ENCODE measurements around the gene MCTP2.
A peak's percentile ranks its signal among the peaks of the same experiment; 100 is the strongest.

Gene MCTP2

DNA sequence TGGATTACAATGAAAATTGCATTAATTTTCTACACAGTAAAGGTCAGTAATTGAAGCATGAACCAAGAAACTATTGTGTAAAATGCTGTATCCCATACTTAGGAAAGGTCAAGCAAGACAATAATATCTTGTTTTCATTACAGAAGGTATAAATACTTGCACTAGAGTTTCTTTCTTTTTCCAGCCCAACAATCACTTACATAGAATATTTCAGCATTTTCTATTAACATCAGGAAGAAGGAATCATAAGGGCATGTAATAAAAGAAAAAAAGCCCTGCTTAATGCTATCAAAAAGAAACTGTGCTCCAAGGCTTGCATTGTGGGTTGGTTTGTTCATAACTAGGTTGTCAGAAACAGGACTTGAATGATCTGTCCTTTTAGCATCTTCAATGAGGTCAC is 215.1 kb downstream of the MCTP2 start:
- no peak overlapping the region for H3K27ac ChIP-seq
- TF ChIP-seq, protein P1, sequence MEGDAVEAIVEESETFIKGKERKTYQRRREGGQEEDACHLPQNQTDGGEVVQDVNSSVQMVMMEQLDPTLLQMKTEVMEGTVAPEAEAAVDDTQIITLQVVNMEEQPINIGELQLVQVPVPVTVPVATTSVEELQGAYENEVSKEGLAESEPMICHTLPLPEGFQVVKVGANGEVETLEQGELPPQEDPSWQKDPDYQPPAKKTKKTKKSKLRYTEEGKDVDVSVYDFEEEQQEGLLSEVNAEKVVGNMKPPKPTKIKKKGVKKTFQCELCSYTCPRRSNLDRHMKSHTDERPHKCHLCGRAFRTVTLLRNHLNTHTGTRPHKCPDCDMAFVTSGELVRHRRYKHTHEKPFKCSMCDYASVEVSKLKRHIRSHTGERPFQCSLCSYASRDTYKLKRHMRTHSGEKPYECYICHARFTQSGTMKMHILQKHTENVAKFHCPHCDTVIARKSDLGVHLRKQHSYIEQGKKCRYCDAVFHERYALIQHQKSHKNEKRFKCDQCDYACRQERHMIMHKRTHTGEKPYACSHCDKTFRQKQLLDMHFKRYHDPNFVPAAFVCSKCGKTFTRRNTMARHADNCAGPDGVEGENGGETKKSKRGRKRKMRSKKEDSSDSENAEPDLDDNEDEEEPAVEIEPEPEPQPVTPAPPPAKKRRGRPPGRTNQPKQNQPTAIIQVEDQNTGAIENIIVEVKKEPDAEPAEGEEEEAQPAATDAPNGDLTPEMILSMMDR (IDR thresholded peaks at IDR 0.05), result no peak
- TF ChIP-seq ZFX (IDR thresholded peaks at IDR 0.05; ENCODE audit: borderline replicate concordance), result no peak

DNA sequence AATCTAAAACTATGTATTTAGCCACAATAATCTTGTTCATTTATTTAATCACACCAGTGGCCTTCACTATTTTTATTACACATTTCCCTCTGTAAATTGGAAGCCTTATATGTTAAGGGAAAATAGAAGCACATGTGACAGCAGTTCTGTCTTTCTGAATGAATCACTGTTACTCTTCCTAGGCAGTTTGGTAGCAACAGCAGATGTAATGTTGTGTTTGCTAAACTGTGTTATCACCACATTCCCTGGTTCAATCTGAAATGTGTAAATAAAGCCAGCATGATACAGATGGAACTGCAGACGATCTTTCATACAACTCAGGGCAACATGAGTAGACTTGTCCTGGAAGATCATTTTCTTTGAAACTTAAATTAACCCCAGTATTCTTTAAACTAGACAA is 220.1 kb downstream of the MCTP2 start:
- no peak overlapping the region for H3K27ac ChIP-seq
- TF ChIP-seq, protein P1 (IDR thresholded peaks at IDR 0.05), result no peak
- TF ChIP-seq ZFX (IDR thresholded peaks at IDR 0.05; ENCODE audit: borderline replicate concordance), result no peak

DNA sequence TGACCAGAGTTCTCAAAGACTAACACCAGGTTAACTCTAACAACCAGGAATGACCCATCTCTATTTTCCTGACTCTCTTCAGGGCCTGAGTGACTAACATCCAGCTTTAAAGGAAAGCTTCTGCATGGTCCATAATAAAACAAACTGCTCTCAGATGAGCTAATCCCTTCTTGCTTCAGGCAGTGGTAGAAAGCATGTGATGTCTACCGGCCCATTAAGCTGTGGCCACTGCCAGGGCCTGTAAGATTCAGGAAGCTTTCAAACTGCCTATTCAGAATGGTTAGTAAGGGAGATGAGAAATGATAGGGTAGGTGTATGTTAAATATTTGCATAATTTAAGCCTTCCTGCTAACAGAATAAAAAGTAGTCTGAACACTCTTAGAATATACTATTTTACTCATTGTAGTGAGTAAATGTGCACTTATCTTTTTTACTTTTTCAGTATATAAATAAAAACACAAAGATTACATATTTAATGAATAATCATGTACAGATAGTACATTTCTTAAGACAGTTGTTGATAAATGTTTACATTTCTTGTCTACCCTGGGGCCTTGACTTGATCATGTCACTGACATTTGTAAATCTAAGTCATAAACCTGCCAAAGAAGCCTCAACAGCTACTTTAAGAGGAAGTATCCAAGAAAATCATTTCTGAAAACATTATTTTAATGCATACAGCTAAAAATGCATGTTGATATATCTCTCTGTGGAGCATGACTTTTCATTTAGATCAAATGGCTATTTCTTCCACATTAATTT is 222.0 kb downstream of the MCTP2 start:
- TF ChIP-seq, protein P1 (IDR thresholded peaks at IDR 0.05), result no peak
- H3K27ac ChIP-seq, result peak overlapping the region; percentile 39

DNA sequence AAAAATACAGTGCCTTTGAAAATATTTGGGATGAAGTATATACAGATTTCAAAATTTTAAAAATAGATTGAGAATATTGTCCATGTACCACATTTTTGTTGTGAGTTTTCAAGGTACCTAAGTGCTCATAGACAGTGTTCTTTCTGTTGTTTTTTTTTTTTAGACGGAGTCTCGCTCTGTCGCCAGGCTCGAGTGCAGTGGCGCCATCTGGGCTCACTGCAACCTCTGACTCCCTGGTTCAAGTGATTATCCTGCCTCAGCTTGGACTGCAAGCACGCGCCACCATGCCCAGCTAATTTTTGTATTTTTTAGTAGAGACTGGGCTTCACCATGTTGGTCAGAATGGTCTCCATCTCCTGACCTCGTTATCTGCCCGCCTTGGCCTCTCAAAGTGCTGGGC is 223.9 kb downstream of the MCTP2 start:
- H3K27ac ChIP-seq, result no peak overlapping the region
- TF ChIP-seq ZFX (IDR thresholded peaks at IDR 0.05; ENCODE audit: borderline replicate concordance), result no peak
- TF ChIP-seq, protein P1 (IDR thresholded peaks at IDR 0.05), result no peak; the same call in 1 of the 2 replicates

DNA sequence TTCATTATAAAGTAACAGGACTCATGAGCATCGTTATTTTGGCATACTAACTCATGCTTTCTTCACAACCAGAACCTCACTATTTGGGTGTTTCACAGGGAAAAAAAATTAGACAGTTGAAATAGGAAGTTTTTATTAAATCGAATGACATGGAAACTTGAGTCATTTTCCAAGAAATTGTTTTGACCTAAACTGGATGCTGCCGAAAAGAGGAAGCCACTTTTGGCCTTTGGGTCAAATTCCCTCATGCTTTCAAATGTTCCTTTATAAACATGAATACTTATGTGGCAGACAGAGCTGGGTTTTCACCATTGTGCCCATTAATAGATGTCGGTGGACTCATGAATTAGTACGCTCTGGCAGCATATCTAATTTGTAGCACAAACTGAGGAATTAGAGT is 224.9 kb downstream of the MCTP2 start:
- H3K27ac ChIP-seq, result no peak overlapping the region
- no peak for TF ChIP-seq ZFX (IDR thresholded peaks at IDR 0.05; ENCODE audit: borderline replicate concordance)
- TF ChIP-seq, protein P1 (IDR thresholded peaks at IDR 0.05), result no peak

DNA sequence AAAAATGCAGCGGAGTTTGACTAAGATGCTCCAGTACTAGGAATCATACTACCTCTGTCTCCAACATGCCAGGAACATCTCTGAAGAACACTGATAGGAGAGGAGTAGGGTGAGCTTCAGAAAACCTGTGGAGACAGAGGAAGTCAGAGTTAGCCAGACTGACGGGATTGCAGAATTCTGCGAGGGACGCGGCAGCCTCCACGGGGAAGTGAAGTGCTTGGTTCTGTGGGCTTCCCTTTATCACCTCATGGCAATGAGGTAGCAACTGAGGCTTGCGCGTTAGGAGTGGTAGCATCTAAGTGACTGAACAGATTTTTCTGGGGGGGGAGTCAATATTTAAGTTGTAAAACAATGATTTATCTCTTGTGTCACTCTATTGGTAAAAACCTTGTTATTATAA is 226.3 kb downstream of the MCTP2 start:
- no peak overlapping the region for H3K27ac ChIP-seq

DNA sequence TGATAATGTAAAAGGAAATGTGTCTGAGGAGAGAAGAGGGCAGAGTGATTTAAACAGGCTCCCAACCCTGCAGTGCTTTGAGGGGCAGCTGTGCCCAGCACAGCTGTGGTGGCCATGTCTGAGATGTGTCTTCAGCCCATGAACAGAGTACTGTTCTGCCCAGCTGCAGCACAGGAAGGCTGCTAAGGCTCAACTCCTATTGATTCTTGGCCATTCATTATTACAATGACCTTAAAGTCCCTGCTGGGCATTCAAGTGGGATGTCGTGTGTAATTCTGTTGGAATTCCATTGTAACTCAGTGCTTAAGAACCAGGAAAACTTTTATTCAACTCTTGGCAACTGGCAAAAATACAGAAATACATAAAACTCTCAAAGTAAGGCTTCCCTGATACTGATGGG is 229.3 kb downstream of the MCTP2 start:
- H3K27ac ChIP-seq, result no peak overlapping the region
- TF ChIP-seq ZFX (IDR thresholded peaks at IDR 0.05; ENCODE audit: borderline replicate concordance), result no peak
- TF ChIP-seq, protein P1 (IDR thresholded peaks at IDR 0.05), result no peak

More for the DNA sequence above, 226.3 kb downstream of the MCTP2 start:
- no peak for TF ChIP-seq ZFX (IDR thresholded peaks at IDR 0.05; ENCODE audit: borderline replicate concordance)
- TF ChIP-seq, protein P1 (IDR thresholded peaks at IDR 0.05), result no peak
